EH (cell line): Measurements from ENCODE around the gene KRT71.
"Not testable (repeated sequence)": the region's sequence is repeated elsewhere in the genome, so short reads cannot be mapped to it uniquely, and the experiment has no call there.

Source experiments
- DNase-seq: peaks from one replicate; pipeline ENCODE4 v3.0.0-alpha.2; 2015; ENCODE audit warnings: low read depth

Gene KRT71

DNA sequence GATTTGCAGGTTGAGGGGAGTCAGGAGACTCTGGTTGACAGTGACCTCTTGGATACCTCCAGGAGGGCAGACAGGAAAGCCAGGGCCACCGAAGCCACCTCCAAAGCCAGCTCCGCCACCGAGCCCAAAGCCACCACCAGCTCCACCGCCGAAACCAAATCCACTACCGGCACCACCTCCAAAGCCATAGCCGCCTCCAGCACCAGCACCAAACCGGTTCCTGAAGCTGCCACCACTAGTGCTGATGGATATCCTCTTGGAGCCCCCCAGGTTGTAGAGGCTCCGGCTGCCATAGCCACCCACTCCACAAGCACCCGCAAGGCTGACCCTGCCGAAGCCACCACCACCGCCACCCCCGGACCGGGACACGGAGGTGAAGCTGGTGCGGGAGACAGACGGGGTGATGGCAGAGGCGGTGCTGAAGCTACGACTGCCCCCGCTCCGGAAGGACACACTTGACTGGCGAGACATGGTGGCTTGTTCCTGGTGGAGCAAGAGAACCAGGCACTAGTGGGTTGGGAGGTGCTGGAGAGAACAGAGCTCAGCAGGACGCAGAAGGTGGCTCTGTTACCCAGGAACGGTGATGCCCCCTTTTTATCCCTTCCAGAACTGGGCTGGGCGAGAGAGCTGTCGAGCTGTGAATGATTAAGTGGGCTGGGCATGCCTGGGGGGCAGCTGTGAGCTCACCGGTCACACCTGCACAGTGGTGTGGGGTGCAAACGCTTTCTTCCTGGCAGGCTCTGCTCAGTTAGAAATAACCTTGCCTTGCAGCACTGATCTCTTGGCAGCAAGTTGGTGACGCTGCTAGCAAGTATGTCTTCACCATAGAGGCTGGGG is 32.9 kb downstream of the KRT71 start, which contains the start of gene KRT5:
TSS of gene KRT5 (minus strand) at position 569 of the 837 bp plus-strand sequence. CDS start at position 471, 98 bp downstream.
- DNase-seq = no peak

DNA sequence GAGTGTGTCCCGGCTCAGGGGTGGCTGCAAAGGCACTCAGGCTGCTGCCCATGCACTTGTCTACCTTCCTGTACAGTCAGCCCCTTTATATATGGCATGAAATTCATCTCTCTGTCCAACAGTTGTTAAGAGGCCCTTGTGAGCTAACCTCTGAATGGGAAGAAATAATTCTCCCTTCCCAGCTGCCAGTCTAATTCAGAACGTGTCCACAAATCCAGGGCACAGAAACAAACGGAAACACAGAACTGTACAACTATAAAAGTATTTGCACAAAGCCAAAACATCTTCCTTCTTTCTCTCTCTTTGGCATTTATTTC is 33.6 kb downstream of the KRT71 start:
- DNase-seq = no peak

DNA sequence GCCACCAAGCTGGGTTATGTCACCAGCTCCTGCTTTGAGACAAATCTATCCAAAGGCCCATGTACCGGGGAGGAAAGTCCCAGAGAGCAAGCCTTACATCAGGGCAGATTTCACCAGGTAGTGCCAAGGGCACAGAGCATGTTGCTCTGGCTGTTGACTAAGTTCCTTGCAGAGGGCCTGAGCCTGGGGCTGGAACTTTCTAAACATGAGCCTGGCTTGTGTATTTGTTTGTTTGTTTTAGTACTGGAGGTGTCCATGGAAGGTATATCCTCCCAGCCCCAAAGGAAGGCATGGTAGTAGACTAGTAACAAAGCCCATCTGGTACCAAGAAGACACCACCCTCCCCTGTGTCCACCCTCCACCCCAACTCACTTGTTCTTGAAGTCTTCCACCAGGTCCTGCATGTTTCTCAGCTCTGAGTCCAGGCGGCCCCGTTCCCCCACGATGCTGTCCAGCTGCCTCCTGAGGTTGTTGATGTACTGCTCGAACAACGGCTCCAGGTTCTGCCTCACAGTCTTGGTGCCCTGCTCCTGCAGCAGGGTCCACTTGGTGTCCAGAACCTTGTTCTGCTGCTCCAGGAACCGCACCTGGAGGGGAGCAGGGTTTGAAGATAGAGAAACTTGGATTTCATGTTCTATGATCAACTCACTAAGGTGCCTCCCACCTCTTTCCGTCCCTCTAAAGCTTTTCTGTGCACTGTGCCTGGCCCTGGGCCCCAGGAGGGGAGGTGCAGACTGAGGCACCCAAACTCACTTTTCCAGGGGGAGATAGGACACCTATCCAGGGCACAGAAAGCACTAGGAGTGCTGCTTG is 34.2 kb downstream of the KRT71 start:
- no peak for DNase-seq

DNA sequence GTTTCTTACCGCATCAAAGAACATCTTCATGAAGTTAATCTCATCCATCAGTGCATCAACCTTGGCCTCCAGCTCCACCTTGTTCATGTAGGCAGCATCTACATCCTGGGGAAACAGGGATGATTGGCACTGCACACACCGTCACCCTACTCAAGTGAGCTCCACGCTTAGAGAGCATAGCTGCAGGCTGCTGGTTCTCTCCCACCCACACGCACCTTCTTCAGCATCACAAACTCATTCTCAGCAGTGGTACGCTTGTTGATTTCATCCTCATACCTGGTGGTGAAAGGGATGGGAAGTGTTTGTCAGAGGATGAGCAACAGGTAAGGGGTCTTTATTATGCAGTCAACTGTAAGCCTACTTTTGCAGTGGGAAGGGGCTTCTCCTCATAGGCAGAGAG is 35.1 kb downstream of the KRT71 start:
- DNase-seq = no peak

DNA sequence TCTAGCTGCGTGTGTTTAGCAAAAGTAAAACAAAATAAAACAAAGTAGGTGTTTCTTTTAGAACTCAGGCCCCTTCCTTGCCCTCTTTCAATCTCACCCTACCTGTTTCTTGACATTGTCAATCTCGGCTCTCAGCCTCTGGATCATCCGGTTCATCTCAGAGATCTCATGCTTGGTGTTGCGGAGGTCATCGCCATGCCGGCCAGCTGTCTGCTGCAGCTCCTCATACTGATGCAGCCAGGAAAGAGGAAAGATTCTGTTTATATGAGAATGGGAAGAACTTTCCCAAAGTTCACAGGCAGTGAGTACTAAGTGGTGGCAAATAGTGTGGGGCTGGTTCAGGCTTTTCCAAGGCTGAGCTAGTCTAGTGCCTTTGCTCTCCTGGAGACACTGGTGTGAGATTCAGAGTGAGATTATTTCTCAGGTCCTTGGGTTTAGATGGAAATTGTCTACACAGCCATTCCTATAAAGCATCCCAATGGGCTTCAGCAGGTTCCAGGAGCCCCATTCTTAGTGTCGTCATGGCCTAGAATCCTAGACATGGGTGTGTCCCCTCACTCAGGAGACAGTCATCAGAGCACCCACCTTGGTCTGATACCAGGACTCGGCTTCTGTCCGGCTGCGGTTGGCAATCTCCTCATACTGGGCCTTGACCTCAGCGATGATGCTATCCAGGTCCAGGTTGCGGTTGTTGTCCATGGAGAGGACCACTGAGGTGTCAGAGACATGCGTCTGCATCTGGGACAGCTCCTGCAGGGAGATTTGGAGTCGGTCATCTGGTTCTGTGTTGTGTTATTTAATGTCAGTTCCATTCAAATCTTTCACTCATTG is 35.7 kb downstream of the KRT71 start:
- no peak for DNase-seq

DNA sequence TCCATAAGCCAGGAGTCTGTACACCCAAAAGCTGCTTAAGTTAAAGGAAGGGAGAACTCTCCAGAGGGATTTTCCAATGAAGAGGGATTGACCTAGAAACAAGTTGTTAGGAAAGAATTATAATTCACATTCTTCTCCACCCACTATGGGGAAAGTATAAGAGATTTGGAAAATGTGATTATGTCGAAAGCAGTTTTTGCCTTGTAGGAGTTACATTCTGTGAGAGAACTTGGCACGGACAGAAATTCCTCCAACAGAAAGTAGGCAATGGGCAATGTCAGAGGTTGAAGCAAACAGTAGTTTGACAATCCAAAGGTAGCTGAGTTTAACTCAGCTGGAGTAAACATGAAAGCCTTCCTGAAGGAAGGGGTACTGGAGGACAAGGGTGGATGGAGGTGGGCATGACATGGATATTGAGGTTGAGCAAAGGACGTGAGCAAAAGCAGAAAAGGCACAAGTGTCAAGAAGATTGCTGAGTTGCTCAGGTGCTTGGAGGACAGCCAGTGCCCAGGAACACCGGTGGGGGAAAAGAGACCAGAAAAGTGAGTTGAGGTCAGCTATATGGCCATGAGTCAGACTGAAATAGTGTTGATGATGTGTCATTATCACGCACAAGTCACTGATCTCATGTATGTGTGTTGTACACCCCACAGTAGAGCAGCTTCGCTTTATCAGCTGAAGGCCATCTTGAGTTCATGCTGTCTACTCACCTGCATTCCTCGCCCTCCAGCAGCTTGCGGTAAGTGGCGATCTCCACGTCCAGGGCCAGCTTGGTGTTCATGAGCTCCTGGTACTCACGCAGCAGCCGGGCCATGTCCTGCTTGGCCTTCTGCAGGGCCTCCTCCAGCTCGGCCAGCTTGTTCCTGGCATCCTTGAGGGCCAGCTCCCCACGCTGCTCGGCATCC is 36.8 kb downstream of the KRT71 start:
- DNase-seq = peak; percentile 23

DNA sequence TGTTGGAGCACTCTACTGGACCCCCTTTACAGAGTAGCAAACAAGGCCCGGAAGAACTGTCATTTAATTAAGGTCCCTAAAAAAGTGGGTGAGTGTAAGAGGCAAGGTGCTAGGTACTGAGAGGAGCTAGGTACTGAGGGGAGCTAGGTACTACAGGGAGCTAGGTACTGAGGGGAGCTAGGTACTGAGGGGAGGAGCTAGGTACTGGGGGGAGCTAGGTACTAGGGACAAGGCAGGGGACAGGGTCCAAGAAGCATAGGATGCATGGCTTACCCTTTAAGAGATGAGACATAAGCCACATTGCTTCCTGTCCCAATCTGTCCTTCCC is 37.7 kb downstream of the KRT71 start:
- DNase-seq = no peak

DNA sequence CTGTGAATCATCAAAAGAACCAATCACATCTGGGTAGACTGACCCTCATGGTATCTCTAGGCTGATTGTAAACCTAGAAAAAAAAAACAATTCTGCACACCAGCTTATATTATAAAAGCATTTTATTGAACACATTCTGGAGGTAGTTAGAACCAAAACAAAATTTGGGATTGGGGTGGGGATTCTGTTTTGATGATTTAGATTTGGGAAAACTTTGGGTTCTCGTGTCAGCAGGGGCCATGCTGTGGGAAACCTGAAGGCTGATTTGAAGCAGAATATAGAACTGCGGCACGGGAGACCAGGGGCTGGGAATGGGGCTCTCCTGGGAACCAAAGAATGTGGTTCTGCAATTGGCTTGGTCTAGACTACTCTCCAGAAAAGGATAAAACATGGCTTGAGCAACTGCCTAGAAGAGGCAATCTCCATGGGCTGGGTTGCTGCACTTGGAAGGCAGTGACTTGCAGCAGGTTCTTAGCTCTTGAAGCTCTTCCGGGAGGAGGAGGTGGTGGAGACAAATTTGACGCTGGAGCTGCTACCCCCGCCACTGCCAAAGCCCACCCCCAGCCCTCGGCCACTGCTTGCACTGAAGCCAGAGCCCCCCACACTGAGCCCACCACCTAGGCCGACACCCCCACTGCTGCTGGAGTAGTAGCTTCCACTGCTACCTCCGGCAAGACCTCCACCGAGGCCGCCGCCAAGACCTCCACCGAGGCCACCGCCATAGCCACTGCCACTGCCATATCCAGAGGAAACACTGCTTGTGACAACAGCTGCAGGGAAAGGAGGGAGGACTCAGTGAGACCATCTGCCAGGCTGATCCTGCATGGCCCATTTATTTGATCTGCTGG is 38.2 kb downstream of the KRT71 start:
- no peak for DNase-seq

DNA sequence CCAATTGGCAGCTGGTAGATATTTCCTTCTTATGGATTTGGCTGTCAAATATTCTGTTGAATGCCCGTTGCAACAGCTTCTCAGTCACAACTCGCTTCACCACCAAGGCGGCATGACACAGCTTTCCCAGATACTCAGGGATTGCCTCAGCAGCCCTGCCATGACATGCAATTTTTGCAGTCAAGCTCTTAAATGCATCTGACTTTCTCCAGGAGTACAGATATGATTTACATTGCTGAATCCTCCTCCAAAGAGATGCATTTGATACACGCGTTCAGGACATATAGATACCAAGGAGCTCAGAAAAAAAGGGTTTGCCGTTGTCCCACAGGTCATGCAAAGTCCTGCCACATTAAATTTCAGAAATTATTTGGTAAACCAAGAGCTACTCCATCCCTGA is 39.2 kb downstream of the KRT71 start:
- DNase-seq = no peak

DNA sequence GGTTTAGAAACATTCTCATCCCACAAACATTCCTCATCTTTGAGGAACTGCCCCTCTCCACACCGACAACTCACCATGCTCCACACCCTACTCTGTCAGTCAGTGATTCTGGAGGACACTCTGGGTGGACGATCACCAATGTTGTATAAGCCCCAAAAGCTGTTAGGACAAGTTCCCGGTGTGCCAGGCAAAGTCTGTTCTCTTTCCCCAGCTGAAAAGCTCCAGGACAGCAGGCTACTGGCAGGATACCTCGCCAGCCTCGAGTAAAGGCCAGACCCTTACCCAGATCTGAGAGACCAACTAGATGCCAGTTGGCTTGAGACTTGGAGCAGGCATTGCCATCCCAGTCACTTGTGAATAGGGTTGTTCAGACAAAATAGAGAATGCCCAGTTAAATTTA is 44.7 kb downstream of the KRT71 start:
- DNase-seq = no peak

DNA sequence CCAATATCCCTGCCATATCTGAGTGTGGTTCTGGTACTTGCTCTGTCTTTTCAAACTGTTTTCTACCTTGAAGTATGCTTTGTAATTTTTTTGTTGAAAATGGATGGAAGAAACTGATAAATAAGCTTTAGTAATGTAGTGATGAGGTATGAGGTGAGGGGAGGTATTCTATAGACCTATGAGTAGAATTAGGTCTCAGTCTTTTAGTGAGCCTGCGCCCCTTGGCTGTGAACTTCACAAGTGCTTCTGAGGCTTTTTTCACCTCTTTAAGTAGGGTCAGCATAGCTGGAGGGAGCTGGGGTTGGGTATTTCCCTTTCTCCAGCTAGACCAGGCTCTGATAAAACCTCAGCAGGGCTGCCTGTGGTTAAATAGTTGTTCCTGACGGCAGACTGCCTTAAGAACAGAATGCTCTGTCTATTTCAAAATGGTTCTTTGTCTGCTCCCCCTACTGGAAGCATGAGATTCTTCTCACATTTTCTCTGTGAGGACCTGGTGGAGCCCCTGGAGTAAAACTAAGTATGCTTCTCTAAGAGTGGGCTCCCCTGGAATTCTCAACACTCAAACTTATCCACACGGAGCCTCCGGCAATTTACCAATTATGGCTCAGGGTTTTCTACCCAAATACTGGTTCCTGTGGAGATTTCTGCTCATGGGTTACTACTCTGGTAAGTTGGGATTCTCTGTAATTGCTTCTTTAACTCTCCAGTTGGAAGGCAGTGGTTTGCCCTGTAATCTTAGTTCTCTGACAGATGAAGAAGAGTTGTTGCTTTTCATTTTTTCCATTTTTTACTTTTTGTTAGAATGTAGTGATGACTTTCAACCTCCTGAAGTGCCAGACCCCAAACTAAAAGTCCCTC is 45.9 kb downstream of the KRT71 start:
- peak; percentile 74 for DNase-seq

DNA sequence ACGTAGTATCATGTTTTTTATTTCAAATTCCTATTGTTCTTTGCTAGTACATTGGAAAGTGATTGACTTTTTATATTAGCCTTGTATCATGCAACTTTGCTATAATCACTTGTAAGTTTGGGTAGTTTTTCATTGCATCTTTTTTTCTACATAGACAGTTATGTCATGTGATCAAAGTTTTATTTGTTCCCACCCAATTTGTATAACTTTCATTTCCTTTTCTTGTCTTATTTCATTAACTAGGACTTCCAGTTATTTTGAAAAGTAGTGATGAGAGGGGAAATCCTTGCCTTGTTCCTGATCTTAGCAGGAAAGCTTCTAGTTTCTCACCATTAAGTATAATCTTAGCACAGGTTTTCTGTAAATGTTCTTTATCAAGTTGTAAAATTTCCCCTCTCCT is 50.1 kb downstream of the KRT71 start:
- no peak for DNase-seq

DNA sequence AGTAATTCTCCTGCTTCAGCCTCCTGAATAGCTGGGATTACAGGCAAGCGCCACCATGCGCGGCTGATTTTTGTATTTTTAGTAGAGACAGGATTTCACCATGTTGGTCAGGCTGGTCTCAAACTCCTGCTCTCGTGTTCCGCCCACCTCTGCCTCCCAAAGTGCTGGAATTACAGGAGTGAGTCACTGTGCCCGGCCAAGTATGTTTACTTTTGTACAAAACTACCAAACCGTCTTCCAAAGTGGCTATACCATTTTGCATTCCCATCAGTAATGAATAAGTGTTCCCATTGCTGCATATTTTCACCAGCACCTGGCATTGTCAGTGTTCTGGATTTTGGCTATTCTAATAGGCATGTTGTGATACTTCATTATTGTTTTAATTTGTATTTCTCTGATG is 51.5 kb downstream of the KRT71 start:
- peak; percentile 13 for DNase-seq

DNA sequence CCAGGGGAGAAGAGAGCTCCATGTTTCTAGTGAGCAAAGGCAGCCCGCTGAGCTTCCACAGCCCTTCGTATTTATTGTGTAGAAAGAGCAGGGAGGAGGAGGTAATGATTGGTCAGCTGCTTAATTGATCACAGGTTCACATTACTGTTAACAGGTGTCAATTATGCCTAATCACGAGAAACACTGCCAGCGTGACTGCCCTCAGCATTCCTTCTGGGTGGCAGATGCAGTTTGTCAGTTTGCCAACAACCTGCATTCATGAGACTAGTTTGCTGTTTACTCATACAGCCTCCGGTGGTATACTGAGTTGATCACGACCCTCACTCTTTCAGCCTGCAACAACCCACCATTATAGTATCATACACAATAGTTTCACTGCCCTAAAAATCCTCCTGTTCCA is 52.4 kb downstream of the KRT71 start:
- DNase-seq = not testable (repeated sequence)

DNA sequence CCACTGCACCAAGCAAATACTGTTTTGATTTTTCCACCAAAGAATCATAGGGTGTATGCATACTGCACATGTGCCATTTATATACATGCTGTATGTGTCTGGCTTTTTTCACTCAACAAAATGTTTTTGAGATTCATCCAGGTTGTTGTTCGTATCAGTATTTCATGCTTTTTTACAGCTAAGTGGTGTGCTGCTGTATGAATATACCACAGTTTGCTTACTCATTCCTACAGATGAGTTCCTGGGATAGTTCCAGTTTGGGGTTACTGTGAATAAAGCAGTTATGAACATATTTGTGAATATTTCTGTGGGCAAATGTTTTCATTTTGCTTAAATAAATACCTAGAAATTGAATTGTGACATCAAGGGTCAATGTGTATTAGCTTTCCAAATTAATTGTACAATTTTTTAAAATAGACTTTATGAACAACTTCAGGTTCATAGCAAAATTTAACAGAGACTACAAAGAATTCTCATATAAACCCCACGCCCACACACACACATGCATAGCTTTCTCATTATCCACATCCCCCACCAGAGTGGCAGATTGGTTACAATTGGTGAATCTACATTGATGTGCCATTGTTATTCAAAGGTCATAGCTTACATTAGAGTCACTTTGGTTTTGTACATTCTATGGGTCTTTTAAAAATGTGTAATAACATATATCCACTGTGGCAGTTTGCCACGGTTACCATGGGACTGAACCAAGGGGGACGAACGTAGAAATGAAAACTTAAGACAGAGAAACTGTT is 53.0 kb downstream of the KRT71 start:
- DNase-seq = peak; percentile 36

DNA sequence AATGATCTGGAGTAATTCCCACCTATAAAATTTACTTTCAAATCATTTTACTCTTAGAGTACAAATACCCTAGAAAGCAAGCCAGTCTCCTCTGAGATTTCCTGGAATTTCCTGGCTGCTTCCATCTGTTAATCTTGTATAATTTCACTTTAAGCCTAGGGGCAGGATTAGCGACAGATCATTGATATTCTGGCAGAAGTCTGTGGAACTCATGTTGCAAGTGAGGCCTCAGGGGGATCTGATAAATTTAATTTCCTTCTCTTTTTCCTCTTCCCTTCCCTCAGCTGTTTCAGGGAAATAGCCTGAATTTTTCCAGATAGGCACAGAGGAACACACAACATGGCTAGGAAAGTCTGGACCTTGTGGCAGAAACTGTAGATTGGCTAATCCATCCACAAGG is 54.0 kb downstream of the KRT71 start:
- no peak for DNase-seq

DNA sequence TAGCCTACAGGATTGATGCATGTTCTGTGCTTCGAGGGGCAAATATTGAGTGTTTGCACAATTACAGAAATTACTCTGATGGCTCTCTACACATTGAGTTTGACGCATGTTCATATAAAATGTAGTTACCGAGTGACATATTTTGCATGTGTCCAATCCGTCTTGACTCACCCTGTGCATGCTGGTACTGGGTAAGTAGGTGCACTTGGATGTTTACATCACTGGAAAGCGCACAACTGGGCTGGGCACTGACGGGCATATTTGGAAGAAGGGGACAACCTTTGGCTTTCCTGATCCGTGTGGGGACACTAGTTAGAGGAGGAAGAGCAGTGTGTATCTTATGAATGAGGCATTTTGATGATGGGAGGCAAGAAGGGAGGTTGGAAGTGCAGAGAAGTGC is 55.0 kb downstream of the KRT71 start:
- DNase-seq = no peak

DNA sequence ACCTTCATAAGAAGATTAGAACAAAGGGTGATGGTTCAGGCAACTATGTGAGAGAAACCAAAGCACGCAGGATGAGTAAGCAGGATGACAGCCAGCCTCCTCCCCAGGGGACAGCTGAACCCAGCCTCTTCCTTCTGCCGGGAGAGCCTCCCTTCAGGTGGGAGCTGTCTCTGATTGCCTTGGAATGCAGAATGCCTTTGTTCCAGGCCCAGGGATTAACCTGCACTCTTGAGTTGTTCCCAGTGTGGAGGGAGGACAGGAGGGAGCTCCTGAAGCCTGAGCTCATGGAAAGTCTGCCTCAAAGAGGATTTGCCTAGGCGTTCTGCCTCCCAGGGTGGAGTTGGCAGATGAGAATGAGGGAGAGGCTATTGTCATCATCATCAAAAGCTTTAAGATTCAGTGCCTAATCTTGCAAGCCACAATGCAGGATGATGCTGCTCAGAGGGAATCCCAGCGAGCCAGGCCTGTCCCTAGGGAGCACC is 56.3 kb downstream of the KRT71 start:
- DNase-seq = peak; percentile 83

DNA sequence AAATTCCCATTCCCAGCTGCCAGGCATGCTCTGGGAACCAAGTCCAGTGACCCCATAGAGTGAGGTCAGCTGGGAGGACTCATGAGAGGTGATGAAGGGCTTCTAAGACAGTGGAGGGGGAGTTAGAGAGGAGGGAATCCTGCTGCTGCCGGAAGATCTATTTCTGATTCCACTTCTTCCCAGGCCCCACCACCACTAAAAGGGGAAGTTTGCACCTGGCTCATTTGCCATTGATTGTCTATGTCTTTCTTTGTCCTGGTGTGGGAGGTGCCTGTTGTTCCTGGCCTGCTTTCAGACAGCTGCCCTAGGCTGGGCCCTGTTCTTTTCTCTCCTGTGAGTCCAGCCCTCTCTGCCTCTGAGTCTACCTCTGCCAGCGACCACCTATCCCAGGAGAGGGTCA is 56.9 kb downstream of the KRT71 start:
- peak; percentile 25 for DNase-seq
